ENCODE results near the gene RASSF5. TPM values are rescaled to one million over a fixed set of nuclear protein-coding genes. Genes with fewer than 3 reads are reported as not detected.
A peak's percentile ranks its signal among the peaks of the same experiment; 100 is the strongest.

Gene RASSF5
- total and polyA plus RNA-seq, 2 of the 13 experiments (the other 11 are each of a cell fraction or from before 2014, with no cell fraction given) = 0.18 to 0.40 TPM

GRCh38 chr1:206583707-206584648 lies 76.6 kb downstream of the RASSF5 start (continued):
- no peak for TF ChIP-seq ZNF224 (CRISPR knock-in tag; IDR thresholded peaks at IDR 0.05)
- TF ChIP-seq RCOR2 (CRISPR knock-in tag; IDR thresholded peaks at IDR 0.05) = no peak
- TF ChIP-seq ATRX (CRISPR knock-in tag; IDR thresholded peaks at IDR 0.05; ENCODE audit: borderline replicate concordance) = no peak
- no peak for TF ChIP-seq HNF1A (IDR thresholded peaks at IDR 0.05; ENCODE audit: low read depth)
- no peak for TF ChIP-seq HNF1A (CRISPR knock-in tag; IDR thresholded peaks at IDR 0.05; ENCODE audit: borderline replicate concordance)
- TF ChIP-seq TFAP4 (IDR thresholded peaks at IDR 0.05; ENCODE audit: borderline replicate concordance, low read depth) = peak; percentile 79
